Sigmoid colon (tissue), 7 donors: ENCODE data around the gene USP34. TPM values are rescaled to one million over a fixed set of nuclear protein-coding genes. Genes with fewer than 3 reads are reported as not detected.
"Not testable (repeated sequence)": the region's sequence is repeated elsewhere in the genome, so short reads cannot be mapped to it uniquely, and the experiment has no call there.

Experiments
- DNase-seq: peaks from one replicate; pipeline ENCODE4 v3.0.0-alpha.2; 2019
- H3K27ac ChIP-seq, 4 donors: fragments of 200-600 bp; sonication (generic); one replicate each; pipeline ENCODE4 v1.5.1; 2016 to 2019; ENCODE audit warnings: mild to moderate bottlenecking in 1 of 4
- H3K27me3 ChIP-seq, 3 donors: fragments of 200-600 bp; sonication (generic); one replicate each; pipeline ENCODE4 v1.5.1; 2019; ENCODE audit warnings: mild to moderate bottlenecking in 1 of 3
- H3K36me3 ChIP-seq, 4 donors: fragments of 200-600 bp; sonication (generic); one replicate each; pipeline ENCODE4 v1.5.1; 2016 to 2019
- H3K4me1 ChIP-seq, 4 donors: fragments of 200-600 bp; sonication (generic); one replicate each; pipeline ENCODE4 v1.5.1; 2017 to 2019
- H3K4me3 ChIP-seq, 4 donors: fragments of 200-600 bp; sonication (generic); one replicate each; pipeline ENCODE4 v1.5.1; 2017 to 2019; ENCODE audit warnings: mild to moderate bottlenecking in 2 of 4, moderate library complexity in 1 of 4
- H3K9me3 ChIP-seq, 4 donors: fragments of 200-600 bp in 3 of 4; sonication (generic) in 3 of 4; one replicate each; pipeline versions ENCODE4 v1.5.1 to v1.6.1; 2013 to 2019
- CTCF ChIP-seq, 4 experiments: fragments of 450-650 bp in 3 of 4; fragments of 200-600 bp in 1 of 4; IDR thresholded peaks; one replicate each; pipeline ENCODE4 v1.5.1; 2016 to 2019; ENCODE audit warnings: antibody characterized with exemption in 4 of 4, mild to moderate bottlenecking in 3 of 4, moderate library complexity in 2 of 4
- EP300 ChIP-seq, 4 donors: sonication (generic); formaldehyde crosslinking; IDR thresholded peaks; one replicate each; pipeline ENCODE4 v1.6.1; 2017; ENCODE audit warnings: antibody characterized with exemption in 4 of 4
- POLR2A ChIP-seq, 2 donors: fragments of 450-650 bp; IDR thresholded peaks; one replicate each; pipeline ENCODE4 v1.6.1; 2016; ENCODE audit warnings: antibody characterized with exemption in 2 of 2, mild to moderate bottlenecking in 2 of 2, moderate library complexity in 2 of 2
- POLR2AphosphoS5 ChIP-seq, 4 donors: sonication (generic); formaldehyde crosslinking; IDR thresholded peaks; one replicate each; pipeline ENCODE4 v1.6.1; 2017; ENCODE audit warnings: antibody characterized with exemption in 4 of 4
- WGBS, 2 donors: extraction: QIAGEN DNeasy Blood & Tissue Kit; methylation state at CpG; one replicate each; pipeline ENCODE4 v1.1.7; 2013; 5-methylcytosine and 5-hydroxymethylcytosine counted together
- intact Hi-C: fragments of 100-400 bp; cut with DNase I; formaldehyde crosslinking; loops from one replicate; pipeline ENCODE4 v1.15.1; 2023
- polyA plus RNA-seq, 3 donors: library from polyadenylated mRNA; stranded (reverse); fragments of 200-250 nt; gene quantifications; one replicate each; pipeline ENCODE4 v1.2.3, GENCODE V29; 2013
- total RNA-seq, 4 donors: library from RNA; depleted of rRNA; stranded (reverse); fragments of >200 nt; gene quantifications; one replicate each; pipeline ENCODE4 v1.1.0, GENCODE V29; 2016
- donor health status: healthy with polysubstance abuse.
- donor health status: Bipolar disorder and iron deficiency.
- donor health status: healthy.

Gene USP34
- total and polyA plus RNA-seq, 7 donors = 23.6 to 158 (median 135) TPM

GRCh38 chr2:61218076-61218816, 252.6 kb downstream of the USP34 start:
- H3K27me3 ChIP-seq = no peaks in the 10 kb centered on the region
- H3K4me3 ChIP-seq = no peak overlapping the region
- H3K9me3 ChIP-seq = no peaks in the 10 kb centered on the region
- WGBS, 2 donors = 88 to 95% methylated on average over 4 of the region's 4 CpGs
- no peaks in the 10 kb centered on the region for H3K4me1 ChIP-seq
- DNase-seq = no peak
- H3K36me3 ChIP-seq = peaks cover 0 to 81% (median 9%) of the 10 kb centered on the region in 4 donors
- intact Hi-C loops = no loop called here
- no peak for TF ChIP-seq POLR2A (IDR thresholded peaks at IDR 0.05)
- no peak overlapping the region for H3K27ac ChIP-seq

- intact Hi-C loops = no loop called here
- no peak for DNase-seq
- Histone ChIP-seq H3K27ac (no peak overlapping the region), H3K9me3 (no peaks in the 10 kb centered on the region), H3K27me3 (no peaks in the 10 kb centered on the region), H3K4me3 (no peak overlapping the region), H3K4me1 (no peaks in the 10 kb centered on the region), H3K36me3 (peaks cover 3 to 73% (median 7%) of the 10 kb centered on the region in 4 donors)
- WGBS, 2 donors = 93 to 95% methylated on average over 4 of the region's 4 CpGs
- TF ChIP-seq CTCF (IDR thresholded peaks at IDR 0.05) (no peak), POLR2AphosphoS5 (IDR thresholded peaks at IDR 0.05) (no peak), POLR2A (IDR thresholded peaks at IDR 0.05) (no peak), EP300 (IDR thresholded peaks at IDR 0.05) (no peak)
These were observed 256.7 kb downstream of the USP34 start for GRCh38 chr2:61214171-61214570.

GRCh38 chr2:61210332-61210981, 260.4 kb downstream of the USP34 start:
- 83 to 92% methylated on average over 5 of the region's 5 CpGs for WGBS, 2 donors
- TF ChIP-seq POLR2A (IDR thresholded peaks at IDR 0.05) (no peak), CTCF (IDR thresholded peaks at IDR 0.05) (no peak), EP300 (IDR thresholded peaks at IDR 0.05) (no peak), POLR2AphosphoS5 (IDR thresholded peaks at IDR 0.05) (no peak)
- Histone ChIP-seq H3K9me3 (no peaks in the 10 kb centered on the region), H3K27ac (no peak overlapping the region), H3K27me3 (no peaks in the 10 kb centered on the region), H3K4me3 (no peak overlapping the region), H3K36me3 (peaks cover 15 to 82% (median 24%) of the 10 kb centered on the region in 4 donors), H3K4me1 (no peaks in the 10 kb centered on the region)
- DNase-seq = no peak
- intact Hi-C loops = no loop called here

- TF ChIP-seq POLR2AphosphoS5 (IDR thresholded peaks at IDR 0.05) (no peak), EP300 (IDR thresholded peaks at IDR 0.05) (no peak), CTCF (IDR thresholded peaks at IDR 0.05) (no peak), POLR2A (IDR thresholded peaks at IDR 0.05) (no peak)
- H3K9me3 ChIP-seq = no peaks in the 10 kb centered on the region
- peaks cover 9 to 88% (median 33%) of the 10 kb centered on the region in 4 donors for H3K36me3 ChIP-seq
- no peak overlapping the region for H3K4me3 ChIP-seq
- H3K27me3 ChIP-seq = no peaks in the 10 kb centered on the region
- H3K4me1 ChIP-seq = no peaks in the 10 kb centered on the region
- 20 to 69% methylated on average over 7 of the region's 7 CpGs for whole genome bisulfite sequencing, 2 donors
- DNase-seq = no peak
- H3K27ac ChIP-seq = no peak overlapping the region
- intact Hi-C loops = no loop called here
These were observed 265.8 kb downstream of the USP34 start for GRCh38 chr2:61205132-61205531.

- WGBS, 2 donors = 41 to 80% methylated on average over 7 of the region's 7 CpGs
- H3K27ac ChIP-seq = no peak overlapping the region
These were observed 274.2 kb downstream of the USP34 start for GRCh38 chr2:61196671-61197070.

GRCh38 chr2:61194646-61195045, 276.2 kb downstream of the USP34 start:
- WGBS, 2 donors = 94% methylated on average over 15 of the region's 15 CpGs
- H3K9me3 ChIP-seq, H3K4me3 ChIP-seq, intact Hi-C loops, H3K27ac ChIP-seq, DNase-seq, H3K27me3 ChIP-seq, H3K4me1 ChIP-seq: not testable (repeated sequence)
- H3K36me3 ChIP-seq = peaks cover 0 to 62% (median 5%) of the 10 kb centered on the region in 4 donors

More at GRCh38 chr2:61196671-61197070, 274.2 kb downstream of the USP34 start:
- TF ChIP-seq CTCF (IDR thresholded peaks at IDR 0.05) (no peak), POLR2A (IDR thresholded peaks at IDR 0.05) (no peak), POLR2AphosphoS5 (IDR thresholded peaks at IDR 0.05) (no peak), EP300 (IDR thresholded peaks at IDR 0.05) (no peak)
- intact Hi-C loops = no loop called here
- Histone ChIP-seq H3K9me3 (no peaks in the 10 kb centered on the region), H3K4me3 (no peak overlapping the region), H3K27me3 (no peaks in the 10 kb centered on the region), H3K36me3 (peaks cover 0 to 57% (median 4%) of the 10 kb centered on the region in 4 donors), H3K4me1 (peaks cover 0 to 9% (median 3%) of the 10 kb centered on the region in 4 donors)
- DNase-seq = no peak
